Limb (tissue), 2 donors: Measurements from ENCODE around the gene MYO15A.
"Not testable (repeated sequence)": the region's sequence is repeated elsewhere in the genome, so short reads cannot be mapped to it uniquely, and the experiment has no call there.

Source experiments
- DNase-seq, 2 donors: peaks; one replicate each; pipeline ENCODE4 v3.0.0-alpha.2; 2016; ENCODE audit errors: extremely low spot score in 2 of 2

MYO15A gene

GRCh38 chr17:18213666-18214270 lies 105.2 kb downstream of the MYO15A start:
- DNase-seq: no peak

GRCh38 chr17:18216906-18217305 lies 108.3 kb downstream of the MYO15A start:
- DNase-seq: not testable (repeated sequence)

- DNase-seq: peak; percentile 41 to 82
These were observed 109.0 kb downstream of the MYO15A start for GRCh38 chr17:18217412-18218015.

DNA sequence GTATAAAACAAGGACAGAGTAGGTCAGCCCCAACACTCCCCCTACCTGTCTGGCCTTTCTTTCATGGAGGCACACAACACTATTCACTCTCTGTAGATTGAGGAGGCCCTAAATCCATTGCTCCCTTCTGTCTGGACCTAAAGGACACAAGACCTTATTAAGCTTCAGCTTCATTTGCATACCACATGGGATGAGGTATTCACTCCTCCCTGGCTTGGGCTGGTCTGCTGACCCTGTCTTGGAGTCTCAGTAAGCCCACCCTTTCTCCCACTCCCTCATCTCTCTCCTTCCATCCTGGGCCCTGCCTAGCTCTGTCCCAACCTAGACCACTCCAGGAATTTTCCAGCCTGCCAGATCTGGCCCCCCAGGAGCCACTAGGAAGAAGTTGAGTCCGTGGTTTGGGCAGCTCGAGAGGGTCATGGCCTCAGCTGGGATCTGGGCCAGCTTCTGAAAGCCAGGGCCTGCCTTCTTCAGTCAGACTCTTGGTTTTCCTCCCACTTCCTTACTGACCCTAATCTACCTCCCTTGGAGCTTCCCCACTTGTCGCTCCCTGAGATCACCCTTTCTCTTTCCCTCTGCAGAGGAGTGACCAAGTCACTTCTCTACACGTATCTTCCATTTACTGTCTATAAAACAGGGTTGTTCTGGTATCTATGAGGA lies 110.3 kb downstream of the MYO15A start:
- no peak for DNase-seq

- DNase-seq: no peak
These were observed 115.5 kb downstream of the MYO15A start for GRCh38 chr17:18224053-18224386.

DNA sequence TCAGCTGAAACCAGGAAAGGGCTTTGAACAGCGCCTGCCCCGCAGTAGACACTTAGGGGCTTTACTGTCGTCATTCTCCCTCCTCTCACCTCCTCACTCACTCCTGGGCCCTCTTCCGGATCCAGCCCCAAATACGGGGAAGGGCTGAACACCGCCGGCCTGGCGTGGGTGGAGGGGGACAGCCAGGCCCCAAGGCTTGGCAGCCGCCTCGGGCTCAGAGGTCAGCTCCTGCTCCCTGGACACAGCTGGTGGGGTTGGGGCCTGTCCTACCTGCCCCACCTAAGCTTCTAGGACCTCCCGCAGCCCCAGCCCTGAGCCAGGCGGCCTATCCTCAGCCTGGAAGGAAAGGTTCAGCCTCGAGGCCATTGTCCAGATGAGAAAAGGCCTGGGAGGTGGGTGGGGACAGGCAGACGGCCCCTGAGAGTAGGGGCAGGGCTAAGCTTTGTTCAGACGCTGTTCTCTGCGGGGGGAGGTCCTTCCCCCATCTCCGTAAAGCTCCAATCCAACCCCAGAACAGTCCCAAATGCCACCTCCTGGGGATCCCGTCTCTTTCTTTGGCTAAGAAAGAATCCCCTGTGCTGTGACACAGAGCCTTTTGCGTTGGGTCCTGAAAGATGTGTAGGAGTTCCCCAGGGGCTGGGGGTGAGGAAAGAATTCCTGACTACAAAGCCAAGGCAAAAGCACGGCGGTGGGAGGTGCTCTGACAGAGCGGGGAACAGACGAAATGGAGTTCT lies 116.0 kb downstream of the MYO15A start:
- DNase-seq: peak; percentile 36 to 58

DNA sequence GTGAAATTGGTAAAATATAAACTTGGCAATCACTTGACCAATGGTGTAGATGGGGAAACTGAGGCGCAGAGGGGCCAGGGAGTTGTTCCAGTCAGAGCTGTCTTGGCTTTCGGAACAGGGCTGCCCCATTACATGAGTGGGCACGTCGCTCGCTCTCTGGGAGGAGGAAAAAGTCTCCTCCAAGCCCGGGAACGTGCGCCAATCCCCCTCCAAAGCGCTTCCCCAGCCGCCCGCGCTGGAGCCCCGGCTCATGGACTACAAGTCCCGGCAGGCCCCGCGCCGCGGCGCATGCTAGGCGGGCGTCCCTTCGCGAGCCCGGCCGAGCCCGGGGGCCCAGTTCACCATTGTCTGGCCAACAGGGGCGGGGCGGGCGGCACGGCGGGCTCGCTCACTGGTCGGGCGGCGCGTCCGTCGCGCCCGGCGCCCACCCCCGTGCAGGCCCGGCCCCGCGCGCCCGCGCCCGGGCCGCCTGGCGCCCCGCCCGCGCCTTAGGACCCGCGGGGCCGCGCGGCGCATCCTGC lies 116.6 kb downstream of the MYO15A start, which contains the start of gene LLGL1:
LLGL1 (plus strand) TSS at position 515 of the 521 bp plus-strand sequence. CDS start 48 bp downstream, outside the sequence.
- DNase-seq: peak; percentile 95 to 99

DNA sequence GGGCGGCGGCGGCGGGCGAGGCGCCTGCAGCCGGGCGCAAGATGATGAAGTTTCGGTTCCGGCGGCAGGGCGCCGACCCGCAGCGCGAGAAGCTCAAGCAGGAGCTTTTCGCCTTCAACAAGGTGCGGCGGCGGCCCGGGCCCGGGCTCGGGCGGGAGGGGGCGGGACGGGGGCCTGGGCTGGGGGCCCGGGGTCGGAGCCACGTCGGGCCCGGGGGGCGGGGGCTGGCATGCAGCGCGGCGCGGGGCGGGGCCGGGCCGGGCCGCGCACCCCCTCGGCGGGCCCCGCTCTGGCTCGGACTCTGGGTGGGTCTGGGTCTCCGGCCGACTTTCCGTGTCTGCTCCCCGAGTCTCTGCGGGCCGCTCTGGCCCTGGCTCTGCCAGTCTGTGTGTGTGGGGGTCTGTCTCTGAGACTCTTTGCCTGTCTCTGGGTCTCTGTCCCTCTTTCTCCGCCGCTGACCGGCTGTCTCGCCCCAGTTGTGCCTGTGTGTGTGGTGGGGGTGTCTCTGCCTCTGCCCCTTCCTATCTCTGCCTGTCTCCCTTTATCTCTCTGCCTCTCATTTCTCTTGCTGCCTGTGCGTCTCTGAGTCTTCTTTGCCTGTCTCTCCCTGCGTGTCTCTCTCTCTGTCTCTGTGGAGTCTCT lies 117.2 kb downstream of the MYO15A start:
- peak in 1 of 2 donors; percentile 85 for DNase-seq

DNA sequence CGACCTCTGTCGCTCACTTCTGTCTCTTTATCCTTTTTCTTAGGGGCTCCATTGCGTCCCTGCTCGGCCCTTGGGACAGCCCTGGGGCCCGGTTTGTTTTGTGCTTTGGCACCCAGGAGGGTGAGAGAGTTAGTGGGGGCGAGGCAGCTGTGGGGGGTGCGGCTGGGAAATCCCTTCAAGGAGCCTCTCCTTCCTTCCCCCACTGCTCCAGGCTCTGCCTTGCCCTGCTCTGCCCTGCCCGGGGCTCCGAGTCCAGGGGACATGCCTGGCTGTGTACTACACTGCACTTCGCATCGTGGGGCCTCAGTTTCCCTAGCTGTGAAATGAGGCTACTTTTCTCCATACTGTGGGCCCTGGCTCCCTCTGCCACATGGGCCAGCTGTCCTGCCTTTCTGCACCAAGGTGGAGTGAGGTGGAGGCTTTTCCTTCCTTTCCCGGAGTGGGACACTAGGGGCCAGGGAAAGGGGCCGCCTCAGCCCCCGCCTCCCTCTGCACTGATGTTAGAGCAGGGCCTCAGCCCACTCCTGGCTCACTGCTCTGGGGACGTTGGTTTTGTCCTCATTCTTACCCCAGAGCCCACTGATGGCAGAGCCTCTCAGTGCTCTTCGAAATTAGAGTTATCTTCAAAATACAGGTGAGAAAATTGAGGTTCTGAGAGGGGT lies 117.9 kb downstream of the MYO15A start:
- no peak for DNase-seq

GRCh38 chr17:18227635-18228034 lies 119.1 kb downstream of the MYO15A start:
- DNase-seq: no peak

DNA sequence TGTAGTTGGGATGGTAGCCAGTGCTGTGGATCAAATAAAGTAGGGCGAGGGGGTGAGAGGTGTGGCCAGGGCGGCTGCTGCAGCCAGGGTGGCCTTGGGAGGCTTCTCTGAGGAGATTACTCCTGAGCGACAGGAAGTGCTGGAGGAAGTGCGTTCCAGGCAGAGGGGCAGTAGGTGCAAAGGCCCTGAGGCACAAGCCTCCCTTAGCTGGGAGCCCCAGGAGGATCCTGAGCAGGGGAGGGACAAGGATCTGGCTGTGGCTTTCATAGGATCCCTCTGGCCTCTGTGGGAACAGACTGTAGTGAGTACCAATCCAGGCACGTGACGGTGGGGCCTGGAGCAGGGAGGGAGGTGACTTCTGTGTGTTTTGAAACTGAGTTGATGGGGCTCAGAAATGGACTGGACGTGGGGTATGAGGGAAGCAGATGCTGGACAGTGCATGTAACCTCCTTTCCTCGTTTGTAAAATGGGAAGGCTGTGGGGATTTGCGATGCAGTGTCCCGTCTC lies 119.7 kb downstream of the MYO15A start:
- no peak for DNase-seq

- peak in 1 of 2 donors; percentile 22 for DNase-seq
These were observed 120.7 kb downstream of the MYO15A start for GRCh38 chr17:18229254-18229653.
